GM18498 (cell line): ENCODE data around the gene LMOD2.

Source experiments
- ATAC-seq: cut with Tn5 transposase; IDR thresholded peaks from one replicate; pipeline ENCODE4 v1.9.1; 2021; ENCODE audit warnings: mild to moderate bottlenecking, moderate library complexity; ENCODE audit not compliant: unreplicated experiment

LMOD2 gene

DNA sequence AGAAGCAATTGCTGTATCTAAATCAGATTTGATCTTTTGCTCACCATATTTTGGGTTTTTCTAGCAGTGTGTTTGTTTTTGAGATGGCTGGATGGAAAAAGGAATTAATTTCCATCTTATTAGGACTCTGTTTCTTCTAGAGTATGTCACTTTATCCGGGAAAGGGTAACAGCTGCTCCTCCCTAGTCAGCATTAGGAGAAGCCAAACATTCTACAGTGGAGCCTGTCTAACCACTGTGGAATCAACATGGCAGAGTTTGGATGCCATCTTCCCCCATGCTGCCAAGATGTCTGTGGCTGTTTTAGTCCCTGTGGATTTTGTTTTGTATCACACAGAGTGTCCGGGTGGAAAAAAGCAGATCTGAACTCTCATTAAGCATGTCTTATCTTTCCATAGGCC lies 16.0 kb upstream of the LMOD2 start:
- ATAC-seq, result no peak

DNA sequence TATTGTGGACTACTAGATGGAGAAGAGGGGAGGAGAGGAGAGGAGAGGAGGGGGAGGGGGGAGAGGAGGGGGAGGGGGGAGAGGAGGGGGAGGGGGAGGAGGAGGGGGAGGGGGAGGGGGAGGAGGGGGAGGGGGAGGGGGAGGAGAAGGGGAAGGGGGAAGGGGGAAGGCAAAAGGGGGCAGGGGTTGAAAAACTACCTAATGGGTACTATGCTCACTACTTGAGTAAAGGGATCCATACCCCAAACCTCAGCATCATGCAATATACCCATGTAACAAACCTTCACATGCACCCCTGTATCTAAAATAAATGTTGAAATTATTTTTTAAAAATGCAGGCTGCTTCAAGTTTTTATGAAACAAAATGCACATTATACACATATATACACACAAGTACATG lies 15.1 kb upstream of the LMOD2 start:
- ATAC-seq, result no peak

DNA sequence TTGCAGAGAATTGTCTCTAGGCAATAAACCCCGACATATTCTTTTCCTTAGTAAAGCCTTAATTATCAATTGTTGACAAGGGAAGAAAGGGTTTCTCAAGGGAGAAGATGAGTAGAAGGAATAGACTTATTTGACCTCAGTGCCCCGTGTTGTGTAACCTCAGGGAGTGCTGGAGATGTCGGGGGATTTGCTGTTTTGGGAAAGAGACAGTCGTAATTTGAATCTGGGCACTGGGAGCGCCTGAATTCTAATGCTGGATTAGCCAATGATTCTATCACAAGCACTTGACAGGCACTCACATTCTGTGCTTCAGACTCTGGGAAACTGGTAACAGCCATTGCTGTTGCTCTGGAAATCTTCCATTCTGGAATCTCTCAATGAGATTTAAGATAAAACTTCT lies 13.8 kb upstream of the LMOD2 start:
- ATAC-seq, result no peak

DNA sequence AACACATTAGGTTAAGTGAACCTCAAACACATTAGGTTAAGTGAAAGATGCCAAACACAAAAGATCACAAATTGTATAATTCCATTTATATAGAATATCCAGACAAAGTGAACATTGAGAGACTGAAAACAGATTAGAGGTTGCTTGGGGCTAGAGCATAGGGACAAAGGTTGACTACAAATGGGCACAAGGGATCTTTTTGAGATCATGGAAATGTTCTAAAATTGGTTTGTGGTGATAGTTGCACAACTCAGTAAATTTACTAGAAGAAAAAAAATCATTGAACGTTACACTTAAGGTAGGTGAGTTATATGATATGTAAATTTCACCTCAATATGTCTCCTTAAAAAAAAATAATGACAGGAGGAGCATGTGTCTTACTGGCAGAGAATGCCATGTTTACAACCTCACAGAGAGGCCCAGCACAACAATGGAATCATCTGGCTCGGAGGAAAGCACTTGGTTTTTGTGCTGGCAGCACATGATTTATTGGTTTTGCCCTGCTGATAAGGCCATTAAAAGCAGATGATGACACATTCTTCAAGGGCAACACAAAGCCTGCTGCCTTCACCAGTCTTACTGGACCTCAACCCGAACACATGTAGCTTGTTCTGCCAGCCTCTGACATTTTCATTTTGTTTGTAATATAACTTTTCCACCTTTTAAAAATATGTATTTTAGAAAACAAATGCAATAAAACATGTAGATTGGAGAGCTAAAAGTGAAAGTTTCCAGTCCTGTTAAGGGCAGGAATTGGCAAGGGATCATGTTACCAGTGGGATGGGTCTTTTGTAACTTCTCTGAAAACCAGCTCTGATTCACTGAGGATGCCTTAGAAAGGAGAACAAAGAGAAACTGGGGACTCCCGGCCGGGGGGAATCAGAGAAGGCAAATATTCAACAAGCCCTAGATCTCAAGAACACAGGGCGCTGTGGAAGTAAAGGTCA lies 11.9 kb upstream of the LMOD2 start:
- ATAC-seq, result no peak

DNA sequence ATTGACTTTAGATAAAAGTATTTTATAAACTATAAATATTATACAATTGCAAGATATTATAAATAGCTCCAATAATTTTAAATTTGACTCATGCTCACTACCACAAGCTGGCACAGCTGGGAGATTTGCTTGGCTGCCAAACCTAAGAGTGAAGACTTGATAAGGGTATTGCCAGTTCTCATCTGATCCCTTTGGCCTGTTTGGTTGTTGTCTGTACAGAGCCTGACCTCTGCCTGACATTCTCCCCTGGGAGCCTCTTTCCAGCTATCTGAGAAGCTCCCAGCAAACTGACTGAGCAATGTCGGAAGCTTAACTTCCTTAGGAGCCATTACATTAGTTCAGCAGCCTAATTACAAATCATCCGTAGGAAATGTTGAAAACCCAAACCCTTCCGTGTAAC lies 10.2 kb upstream of the LMOD2 start:
- ATAC-seq, result no peak

DNA sequence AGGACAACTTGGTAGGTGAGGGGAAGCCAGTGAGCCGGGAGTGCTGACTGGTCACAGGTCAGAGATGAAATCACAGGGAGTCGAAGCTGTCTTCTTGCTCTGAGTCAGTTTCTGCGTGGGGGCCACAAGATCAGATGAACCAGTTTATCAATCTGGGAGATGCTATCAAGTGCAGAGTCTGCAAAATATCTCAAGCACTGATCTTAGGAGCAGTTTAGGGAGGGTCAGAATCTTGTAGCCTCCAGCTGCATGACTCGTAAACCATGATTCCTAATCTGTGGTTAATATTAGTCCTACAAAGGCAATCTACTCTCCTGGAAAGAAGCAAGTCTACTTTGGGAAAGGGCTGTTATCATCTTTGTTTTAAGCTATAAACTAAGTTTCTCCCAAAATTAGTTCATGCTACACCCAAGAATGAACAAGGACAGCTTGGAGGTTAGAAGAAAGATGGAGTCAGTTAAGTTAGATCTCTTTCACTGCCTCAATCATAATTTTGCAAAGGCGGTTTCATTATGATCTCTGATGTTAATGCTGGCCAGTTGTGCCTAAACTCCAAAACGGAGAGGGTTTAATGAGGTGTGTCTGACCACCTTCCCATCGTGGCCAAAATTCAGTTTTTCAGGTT lies 8.4 kb upstream of the LMOD2 start:
- no peak for ATAC-seq

DNA sequence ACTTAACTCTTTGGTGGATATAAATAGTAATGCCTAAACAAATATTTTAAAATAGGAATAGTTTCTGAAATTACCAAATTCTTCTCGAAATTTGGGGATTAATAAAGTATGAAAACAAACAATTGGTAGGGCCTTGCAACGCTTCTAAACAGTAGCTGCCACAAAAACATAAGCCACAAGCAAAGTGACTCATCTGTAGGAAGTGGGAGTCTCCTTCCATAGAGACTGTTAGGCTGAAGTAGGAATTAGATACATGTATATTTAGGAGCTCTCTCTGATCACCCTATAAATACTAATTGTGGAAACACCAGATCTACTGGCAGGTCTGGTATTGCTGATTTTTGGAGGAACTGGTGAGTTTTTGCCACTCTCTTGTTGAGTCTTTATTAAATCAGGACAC lies 5.7 kb upstream of the LMOD2 start:
- ATAC-seq, result no peak

DNA sequence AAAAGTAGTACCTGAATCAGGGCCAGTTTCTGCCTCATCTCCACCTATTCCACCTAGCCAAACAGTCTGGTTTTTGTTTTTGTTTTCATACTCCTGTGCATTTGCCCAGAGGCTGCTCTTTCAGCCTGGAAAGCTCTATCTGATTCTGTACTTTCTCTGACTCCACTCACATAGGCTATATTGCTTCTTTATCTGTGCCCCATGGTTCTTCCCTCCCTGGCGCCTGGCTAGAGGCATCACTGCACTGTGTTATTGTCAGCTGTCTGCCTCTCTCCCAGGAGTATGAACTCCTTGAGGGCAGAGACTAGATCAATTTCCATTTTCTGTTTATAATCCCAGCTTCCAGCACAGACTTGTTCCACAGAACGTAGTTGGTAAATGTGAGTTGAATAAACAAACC lies 5.1 kb upstream of the LMOD2 start:
- no peak for ATAC-seq

DNA sequence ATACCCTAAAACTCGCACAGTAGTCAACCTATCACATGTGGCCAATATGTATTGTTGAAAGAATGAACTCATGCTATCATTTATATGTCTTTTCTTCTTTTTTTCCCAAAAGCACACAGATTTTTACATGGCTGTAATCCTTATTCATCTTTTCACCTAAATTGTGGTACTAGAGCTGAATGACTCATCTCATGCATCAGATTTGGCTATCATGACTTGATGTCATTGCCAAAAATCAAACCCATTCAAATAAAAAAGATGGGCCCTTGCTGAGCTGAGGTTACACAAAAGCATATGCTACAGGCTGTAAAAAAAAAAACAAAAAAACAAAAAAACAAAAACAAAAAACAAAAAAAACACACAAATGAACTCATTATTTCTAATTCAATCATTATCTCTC lies 3.3 kb upstream of the LMOD2 start:
- ATAC-seq, result no peak

DNA sequence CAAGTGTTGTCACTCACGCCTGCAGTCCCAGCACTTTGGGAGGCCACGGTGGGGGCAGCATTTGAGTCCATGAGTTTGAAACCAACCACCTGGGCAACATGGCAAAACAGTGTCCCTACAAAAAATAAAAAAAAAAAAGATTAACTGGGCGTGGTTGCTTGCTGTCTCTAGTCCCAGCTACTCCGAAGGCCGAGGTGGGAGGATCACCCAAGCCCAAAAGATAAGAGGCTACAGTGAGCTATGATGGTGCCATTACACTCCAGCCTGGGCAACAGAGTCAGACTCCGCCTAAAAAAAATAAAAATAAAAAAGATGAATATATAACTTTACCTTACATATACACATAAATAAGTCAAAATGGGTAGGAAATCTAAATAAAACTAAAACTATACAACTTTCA lies 2.5 kb upstream of the LMOD2 start:
- ATAC-seq, result no peak

DNA sequence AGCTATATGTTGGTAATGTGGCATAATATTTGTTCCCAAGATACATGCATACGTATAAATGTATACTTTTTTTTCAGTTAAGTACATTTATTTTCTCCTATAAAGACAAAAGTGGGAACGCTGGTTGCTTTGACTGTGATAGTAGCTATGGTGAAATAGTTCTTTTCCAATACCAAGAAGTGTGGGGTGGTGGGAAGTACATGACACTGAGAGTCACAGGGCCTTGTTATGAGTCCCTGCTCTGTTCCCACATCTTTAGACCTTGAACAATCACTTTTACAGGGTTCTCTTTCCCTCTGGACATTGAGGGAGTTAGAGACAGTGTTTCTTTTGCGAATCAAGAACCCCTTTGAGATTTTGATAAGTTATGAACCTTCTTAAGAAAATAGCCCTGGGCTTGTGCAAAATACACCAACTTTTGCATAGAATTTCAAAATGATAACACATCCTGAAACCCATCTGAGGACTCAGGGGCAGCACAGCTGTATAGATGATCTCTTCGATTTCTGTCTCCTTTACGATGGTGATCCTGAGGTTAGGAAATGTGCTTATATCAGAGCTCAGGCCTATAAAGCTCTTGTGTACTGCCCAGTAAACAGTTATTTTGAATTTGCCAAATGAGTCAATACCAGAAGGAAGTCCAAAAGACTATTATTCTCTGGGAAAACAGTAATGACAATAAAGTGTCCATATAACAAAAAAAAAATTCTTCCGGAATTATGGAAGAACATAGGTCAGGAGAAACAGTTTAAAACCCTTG lies 1.1 kb downstream of the LMOD2 start:
- ATAC-seq, result no peak

DNA sequence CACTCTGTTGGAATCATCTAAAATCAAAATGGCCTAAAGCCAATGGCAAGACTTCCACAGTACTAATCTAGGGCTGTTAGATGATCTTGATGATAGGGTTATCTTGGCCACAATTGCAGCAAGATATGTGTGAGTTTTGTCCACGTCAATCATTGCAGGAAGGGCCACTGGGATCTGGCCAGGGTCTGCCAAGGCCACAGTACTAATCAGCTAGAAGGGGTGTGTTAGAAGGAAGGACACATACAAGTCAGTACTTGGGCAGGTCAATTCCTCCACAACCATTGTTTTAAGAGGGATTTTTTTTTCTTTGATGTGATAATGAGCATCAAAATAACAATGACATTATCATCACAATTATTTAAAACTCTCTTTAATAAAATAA lies 1.6 kb downstream of the LMOD2 start:
- no peak for ATAC-seq

DNA sequence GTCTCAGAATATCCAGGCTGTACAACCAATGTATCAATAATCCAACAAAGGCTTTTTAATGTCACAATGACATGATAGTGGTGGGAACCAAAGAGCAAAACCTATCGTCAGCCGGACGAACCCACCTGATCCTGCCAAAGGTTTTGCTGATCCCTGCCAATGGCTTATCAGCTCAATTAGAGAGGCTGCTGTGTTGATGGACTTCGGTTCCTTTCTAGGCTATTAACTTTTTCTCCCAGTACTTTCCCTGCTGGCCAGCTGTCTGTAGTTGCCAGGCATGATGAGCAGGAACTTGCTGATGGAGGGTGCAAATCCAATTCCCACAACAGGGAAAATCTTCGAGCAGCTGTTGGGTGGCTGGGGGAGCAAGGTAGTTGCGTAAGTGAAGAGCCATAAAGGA lies 2.4 kb downstream of the LMOD2 start:
- no peak for ATAC-seq

DNA sequence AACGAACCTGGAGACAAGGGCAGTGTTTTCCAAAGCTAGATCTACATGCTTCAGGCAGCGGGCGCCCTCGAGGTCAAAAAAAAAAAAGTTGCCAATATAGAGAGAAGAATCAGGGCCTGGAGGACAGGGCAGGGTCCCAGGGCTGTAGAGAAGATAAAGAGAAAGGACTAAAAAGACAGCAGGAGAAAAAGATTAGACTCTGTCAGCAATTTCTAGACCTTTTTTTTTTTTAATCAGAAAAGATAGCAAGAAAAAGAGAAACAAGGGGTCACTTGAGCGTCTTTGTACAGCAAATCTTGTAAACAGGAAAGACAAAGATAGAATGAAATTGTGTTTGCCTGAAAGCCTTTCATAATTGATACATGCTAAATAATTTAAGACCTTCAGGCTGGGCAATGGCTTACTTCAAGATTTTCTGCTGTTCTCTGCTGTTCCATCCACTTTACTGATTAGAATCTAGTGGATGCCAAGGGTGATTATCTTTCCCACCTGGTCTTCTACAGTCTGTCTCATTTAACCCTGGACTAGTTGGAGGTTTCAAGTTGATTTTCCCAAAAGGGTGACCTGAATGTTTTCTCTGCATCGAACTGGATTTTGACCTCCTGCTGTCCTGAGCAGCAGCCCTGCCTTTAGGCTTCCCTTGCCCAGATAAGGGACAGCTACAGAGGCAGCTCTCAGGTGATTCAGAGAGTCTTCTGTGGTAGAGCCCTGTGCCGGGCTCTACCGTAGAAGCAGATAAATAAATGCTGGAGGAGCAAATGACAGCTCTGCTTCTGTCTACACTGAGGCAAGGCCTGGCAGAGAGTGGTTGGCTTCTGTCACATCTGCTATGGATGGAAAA lies 5.1 kb downstream of the LMOD2 start:
- no peak for ATAC-seq

DNA sequence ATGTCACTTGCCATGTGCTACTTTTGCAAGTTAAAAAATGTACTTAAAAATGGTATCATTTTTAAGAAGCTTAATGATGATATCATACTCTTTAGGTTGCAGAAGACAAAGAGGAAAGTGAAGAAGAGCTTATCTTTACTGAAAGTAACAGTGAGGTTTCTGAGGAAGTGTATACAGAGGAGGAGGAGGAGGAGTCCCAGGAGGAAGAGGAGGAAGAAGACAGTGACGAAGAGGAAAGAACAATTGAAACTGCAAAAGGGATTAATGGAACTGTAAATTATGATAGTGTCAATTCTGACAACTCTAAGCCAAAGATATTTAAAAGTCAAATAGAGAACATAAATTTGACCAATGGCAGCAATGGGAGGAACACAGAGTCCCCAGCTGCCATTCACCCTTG lies 6.1 kb downstream of the LMOD2 start:
- ATAC-seq, result no peak

DNA sequence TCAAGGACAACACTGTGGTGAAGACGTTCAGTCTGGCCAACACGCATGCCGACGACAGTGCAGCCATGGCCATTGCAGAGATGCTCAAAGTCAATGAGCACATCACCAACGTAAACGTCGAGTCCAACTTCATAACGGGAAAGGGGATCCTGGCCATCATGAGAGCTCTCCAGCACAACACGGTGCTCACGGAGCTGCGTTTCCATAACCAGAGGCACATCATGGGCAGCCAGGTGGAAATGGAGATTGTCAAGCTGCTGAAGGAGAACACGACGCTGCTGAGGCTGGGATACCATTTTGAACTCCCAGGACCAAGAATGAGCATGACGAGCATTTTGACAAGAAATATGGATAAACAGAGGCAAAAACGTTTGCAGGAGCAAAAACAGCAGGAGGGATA lies 6.6 kb downstream of the LMOD2 start:
- no peak for ATAC-seq

DNA sequence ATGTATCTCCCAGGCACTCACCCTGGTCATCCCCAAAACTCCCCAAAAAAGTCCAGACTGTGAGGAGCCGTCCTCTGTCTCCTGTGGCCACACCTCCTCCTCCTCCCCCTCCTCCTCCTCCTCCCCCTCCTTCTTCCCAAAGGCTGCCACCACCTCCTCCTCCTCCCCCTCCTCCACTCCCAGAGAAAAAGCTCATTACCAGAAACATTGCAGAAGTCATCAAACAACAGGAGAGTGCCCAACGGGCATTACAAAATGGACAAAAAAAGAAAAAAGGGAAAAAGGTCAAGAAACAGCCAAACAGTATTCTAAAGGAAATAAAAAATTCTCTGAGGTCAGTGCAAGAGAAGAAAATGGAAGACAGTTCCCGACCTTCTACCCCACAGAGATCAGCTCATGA lies 7.1 kb downstream of the LMOD2 start:
- no peak for ATAC-seq

DNA sequence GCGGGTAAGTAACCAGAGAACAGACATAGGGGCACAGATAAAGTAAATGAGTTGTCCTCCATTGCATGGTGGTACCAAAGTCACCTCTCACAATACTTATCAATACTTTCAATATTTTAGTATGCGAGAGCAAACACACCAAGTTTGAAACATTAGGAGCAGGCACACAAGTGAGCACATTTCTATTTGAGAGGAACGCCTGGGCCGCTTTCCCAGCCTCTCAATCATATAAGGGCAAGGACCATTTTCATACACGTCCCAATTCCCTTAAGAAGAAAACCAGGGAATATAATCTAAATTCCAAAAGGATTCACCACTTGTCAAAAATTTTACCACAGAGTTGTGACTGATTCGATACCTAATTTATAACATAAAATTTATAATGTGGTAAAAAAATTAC lies 7.5 kb downstream of the LMOD2 start:
- ATAC-seq, result no peak

DNA sequence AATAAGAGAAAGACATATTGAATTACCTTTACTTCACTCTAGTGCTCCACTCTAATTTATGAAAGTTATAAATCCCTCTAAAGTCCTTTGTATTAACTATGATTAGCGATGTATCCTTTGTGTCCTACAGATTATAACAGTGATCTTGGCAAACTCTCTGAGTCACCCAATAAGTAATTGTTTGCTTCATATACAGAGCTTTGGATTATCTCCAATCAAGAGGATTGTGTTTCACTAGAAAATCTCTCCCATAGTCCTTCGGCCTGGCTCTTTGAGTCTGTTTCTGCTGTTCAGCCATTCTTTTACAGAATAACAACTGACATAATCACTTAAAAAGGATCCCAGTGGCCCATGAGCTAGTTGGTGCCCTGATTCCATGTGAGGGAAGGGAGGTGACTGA lies 9.5 kb downstream of the LMOD2 start:
- ATAC-seq, result no peak

DNA sequence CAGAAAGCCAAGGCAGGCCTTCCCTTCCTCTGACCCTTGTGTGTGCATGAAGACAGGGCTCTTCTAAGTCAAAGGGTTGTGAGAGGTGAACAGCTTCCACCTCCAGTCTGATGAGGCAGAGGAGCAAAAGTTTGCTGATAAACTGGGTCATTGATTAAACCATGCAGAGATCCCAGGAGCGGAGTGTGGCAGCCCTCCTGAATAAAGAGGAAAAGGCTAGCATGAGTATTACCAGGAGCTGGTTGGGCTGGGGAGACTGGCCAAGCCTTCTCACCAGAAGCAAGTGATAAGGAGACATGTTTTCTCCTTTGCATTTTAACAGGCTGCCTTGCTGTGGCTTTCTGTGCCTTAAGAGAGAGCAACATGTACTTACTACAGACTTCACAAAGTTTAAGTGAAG lies 10.2 kb downstream of the LMOD2 start:
- no peak for ATAC-seq

DNA sequence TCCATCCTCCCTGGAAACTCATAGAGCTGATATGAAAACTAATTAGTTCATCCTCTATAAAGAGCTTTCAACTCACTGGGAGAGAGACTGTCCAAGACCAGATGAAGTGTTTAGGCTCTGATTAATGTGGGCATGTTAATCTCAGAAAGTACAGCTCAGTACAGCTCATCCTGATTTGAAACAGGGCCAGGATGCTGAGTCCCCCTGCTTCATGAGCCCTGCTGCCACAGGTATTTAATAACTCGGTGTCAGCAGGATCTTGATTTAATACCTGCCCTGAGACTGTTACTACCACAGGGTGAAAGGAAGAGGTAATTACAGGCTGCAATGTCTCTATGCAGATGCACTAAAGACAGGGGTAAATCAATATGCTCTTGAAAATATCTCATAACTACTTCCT lies 10.8 kb downstream of the LMOD2 start:
- no peak for ATAC-seq
